ENCODE measurements around the gene C4BPA. TPM values are rescaled to one million over a fixed set of nuclear protein-coding genes. Genes with fewer than 3 reads are reported as not detected.

The C4BPA gene
- 0.09 TPM for total RNA-seq
- polyA plus RNA-seq (ENCODE audit: insufficient read depth in 1 of 8, insufficient read length in 8 of 8, low replicate concordance in 1 of 8): under 1 TPM in 6 of 8 donors, not detected in 2; 0.09 to 0.50 (median 0.21) TPM
- long read RNA-seq, donor 1: 0 reads
- long read RNA-seq, donor 2: 0 reads
- long read RNA-seq, donor 3: 0 reads
- long read RNA-seq, donor 4: 0 reads
- long read RNA-seq, donor 5: 0 reads
- long read RNA-seq, donor 6: 0 reads
- long read RNA-seq, donor 7: 0 reads
- long read RNA-seq, donor 8: 0 reads
- long read RNA-seq, donor 9: 0 reads
- long read RNA-seq, donor 10: 0 reads
- long read RNA-seq, donor 11: 0 reads

DNA sequence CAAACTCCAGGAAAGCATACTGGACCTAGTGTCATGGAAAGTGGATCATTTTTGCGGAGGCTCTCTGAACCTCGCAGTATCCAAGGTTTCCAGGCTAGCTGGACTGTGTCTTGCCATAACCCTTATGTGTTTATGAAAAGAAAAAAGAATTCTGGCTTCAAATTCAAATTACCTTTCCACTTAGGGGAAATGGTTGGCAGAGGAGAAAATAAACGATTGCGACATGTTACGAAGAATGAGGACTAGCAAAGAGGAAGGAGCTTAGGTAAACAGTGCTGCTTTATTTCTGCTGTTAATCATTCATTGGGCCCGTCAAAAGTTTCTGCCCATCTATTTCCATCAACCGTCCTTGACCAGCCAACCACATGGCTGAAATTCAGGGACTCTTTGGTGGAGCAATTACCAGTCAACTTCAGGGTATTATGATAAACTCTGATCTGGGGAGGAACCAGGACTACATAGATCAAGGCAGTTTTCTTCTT is at the start of gene C4BPA:
TSS of gene C4BPA (plus strand) at position 342 of the 482 bp plus-strand sequence. CDS start 8,793 bp downstream, outside the sequence.
- H3K27ac ChIP-seq (ENCODE audit: low read length): no peak within 1 kb of the TSS

DNA sequence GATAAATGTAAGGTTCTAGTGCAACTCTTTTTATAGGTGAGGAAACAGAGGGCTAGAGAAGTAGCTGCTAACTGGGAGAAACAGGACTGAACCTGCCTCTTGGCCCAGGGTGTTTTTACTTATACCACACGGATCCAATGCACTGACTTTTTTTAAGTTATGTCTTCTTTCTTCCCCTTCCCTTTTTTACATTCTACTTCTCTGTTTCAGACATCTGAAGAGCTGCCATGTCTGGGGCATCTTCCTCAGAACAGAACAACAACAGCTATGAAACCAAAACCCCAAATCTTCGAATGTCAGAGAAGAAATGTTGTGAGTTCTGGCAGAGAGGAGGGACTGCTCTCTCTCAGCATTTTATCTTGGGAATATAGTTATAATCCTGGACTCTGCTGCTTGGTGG is 49.5 kb upstream of the C4BPA start:
- DNase-seq: peak; percentile 43
- peak overlapping the region; percentile 30 for H3K27ac ChIP-seq (ENCODE audit: low read length)
- H3K27me3 ChIP-seq (ENCODE audit: control insufficient read depth, insufficient read depth, low read length): no peaks in the 10 kb centered on the region
- no peaks in the 10 kb centered on the region for H3K36me3 ChIP-seq (ENCODE audit: control insufficient read depth, insufficient read depth, low read length)
- 33% methylated on average over 1 of the region's 2 CpGs for WGBS (ENCODE audit: insufficient coverage)
- peaks cover 24% of the 10 kb centered on the region for H3K4me1 ChIP-seq (ENCODE audit: control insufficient read depth, insufficient read depth, low read length)
- no peaks in the 10 kb centered on the region for H3K9me3 ChIP-seq (replicated peaks; ENCODE audit: control insufficient read depth, low read depth, low read length)
- H3K4me3 ChIP-seq (ENCODE audit: low read length): no peak overlapping the region

More for the DNA sequence above, at the start of gene C4BPA:
- DNase-seq: no peak
- WGBS (ENCODE audit: insufficient coverage): 86% methylated on average over 2 of the region's 7 CpGs
- Histone ChIP-seq H3K4me3 (ENCODE audit: low read length) (no peak within 1 kb of the TSS), H3K27me3 (ENCODE audit: control insufficient read depth, insufficient read depth, low read length) (no peaks in the 10 kb centered on the region), H3K4me1 (ENCODE audit: control insufficient read depth, insufficient read depth, low read length) (no peaks in the 10 kb centered on the region), H3K36me3 (ENCODE audit: control insufficient read depth, insufficient read depth, low read length) (no peaks in the 10 kb centered on the region), H3K9me3 (replicated peaks; ENCODE audit: control insufficient read depth, low read depth, low read length) (no peaks in the 10 kb centered on the region)

DNA sequence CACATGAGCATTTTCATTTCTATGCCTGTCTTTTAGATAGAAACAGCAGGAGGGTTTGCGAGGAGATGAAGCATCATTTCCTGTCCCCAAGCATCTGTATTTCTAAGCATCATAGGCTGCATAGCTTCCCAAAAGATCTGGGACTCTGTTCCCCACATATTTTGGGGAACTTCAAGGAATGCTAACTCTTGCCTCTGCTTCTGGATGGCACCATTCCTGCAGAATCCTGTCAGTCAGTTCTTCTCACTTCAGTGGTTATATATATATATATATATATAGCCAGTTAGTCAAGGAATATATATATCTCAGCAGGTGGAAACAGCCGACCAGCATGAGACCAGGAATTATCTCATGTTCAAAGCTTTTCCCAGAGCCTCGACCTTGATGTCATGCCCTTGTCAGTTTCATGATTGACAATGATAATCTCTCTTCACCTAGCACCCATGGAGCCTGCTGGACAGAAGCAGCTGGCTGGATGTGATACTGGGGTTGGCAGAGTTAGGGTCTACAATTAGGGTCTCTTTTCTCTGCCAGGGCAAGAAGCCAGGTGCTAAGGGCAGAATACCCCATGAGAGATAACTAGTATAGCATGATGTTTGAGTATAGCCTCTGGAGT is 48.5 kb upstream of the C4BPA start:
- Histone ChIP-seq H3K27ac (ENCODE audit: low read length) (peak overlapping the region; percentile 67), H3K9me3 (replicated peaks; ENCODE audit: control insufficient read depth, low read depth, low read length) (no peaks in the 10 kb centered on the region), H3K27me3 (ENCODE audit: control insufficient read depth, insufficient read depth, low read length) (no peaks in the 10 kb centered on the region), H3K36me3 (ENCODE audit: control insufficient read depth, insufficient read depth, low read length) (no peaks in the 10 kb centered on the region), H3K4me1 (ENCODE audit: control insufficient read depth, insufficient read depth, low read length) (peaks cover 24% of the 10 kb centered on the region), H3K4me3 (ENCODE audit: low read length) (no peak overlapping the region)
- WGBS (ENCODE audit: insufficient coverage): no CpG with 5 or more reads among the region's 3 CpGs
- peak; percentile 27 for DNase-seq

DNA sequence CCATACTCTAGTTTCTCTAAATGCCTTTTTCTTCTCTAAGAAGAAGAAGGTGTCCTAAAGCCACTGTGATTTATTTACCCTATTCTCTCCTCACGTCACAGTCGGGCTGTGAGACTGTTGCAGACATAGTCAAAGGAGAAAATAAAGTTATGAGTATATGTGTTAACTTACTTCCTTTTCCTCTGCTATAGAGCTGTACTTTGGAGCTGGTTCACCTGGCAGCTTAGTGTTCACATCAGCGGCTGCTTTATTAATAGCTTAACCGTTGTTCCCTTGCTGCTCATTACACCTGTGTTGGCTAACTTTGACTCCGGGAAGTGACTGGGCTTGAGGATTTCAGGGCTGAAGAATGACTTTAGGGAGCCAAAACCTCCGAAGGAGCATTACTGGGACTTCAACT is 47.4 kb upstream of the C4BPA start:
- no peak for DNase-seq
- Histone ChIP-seq H3K27me3 (ENCODE audit: control insufficient read depth, insufficient read depth, low read length) (no peaks in the 10 kb centered on the region), H3K4me3 (ENCODE audit: low read length) (no peak overlapping the region), H3K27ac (ENCODE audit: low read length) (peak overlapping the region; percentile 17), H3K36me3 (ENCODE audit: control insufficient read depth, insufficient read depth, low read length) (no peaks in the 10 kb centered on the region), H3K9me3 (replicated peaks; ENCODE audit: control insufficient read depth, low read depth, low read length) (no peaks in the 10 kb centered on the region), H3K4me1 (ENCODE audit: control insufficient read depth, insufficient read depth, low read length) (peaks cover 17% of the 10 kb centered on the region)
- 71% methylated on average over 4 of the region's 6 CpGs for WGBS (ENCODE audit: insufficient coverage)

DNA sequence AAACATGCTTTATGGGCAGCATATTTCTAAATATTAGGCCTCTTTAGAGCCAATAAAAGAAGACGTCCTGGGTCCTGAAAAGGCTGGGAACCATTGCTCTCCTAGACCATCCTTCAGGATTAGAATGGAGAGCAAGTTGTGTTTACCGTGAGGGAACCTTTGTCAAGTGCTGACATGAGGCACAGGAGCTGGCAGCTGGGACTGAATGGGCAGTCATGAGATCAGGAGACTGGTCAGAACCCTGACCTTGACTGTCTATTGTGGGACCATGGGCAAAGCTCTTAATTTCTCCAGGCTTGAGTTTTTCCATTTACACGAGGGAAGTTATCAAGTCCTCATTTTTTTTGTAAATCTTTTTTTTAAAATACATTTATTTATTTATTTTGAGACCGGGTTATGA is 45.8 kb upstream of the C4BPA start:
- Histone ChIP-seq H3K9me3 (replicated peaks; ENCODE audit: control insufficient read depth, low read depth, low read length) (no peaks in the 10 kb centered on the region), H3K36me3 (ENCODE audit: control insufficient read depth, insufficient read depth, low read length) (peaks cover 8% of the 10 kb centered on the region), H3K27me3 (ENCODE audit: control insufficient read depth, insufficient read depth, low read length) (no peaks in the 10 kb centered on the region), H3K27ac (ENCODE audit: low read length) (no peak overlapping the region), H3K4me1 (ENCODE audit: control insufficient read depth, insufficient read depth, low read length) (peaks cover 10% of the 10 kb centered on the region), H3K4me3 (ENCODE audit: low read length) (no peak overlapping the region)
- no CpG with 5 or more reads among the region's 4 CpGs for WGBS (ENCODE audit: insufficient coverage)
- no peak for DNase-seq

DNA sequence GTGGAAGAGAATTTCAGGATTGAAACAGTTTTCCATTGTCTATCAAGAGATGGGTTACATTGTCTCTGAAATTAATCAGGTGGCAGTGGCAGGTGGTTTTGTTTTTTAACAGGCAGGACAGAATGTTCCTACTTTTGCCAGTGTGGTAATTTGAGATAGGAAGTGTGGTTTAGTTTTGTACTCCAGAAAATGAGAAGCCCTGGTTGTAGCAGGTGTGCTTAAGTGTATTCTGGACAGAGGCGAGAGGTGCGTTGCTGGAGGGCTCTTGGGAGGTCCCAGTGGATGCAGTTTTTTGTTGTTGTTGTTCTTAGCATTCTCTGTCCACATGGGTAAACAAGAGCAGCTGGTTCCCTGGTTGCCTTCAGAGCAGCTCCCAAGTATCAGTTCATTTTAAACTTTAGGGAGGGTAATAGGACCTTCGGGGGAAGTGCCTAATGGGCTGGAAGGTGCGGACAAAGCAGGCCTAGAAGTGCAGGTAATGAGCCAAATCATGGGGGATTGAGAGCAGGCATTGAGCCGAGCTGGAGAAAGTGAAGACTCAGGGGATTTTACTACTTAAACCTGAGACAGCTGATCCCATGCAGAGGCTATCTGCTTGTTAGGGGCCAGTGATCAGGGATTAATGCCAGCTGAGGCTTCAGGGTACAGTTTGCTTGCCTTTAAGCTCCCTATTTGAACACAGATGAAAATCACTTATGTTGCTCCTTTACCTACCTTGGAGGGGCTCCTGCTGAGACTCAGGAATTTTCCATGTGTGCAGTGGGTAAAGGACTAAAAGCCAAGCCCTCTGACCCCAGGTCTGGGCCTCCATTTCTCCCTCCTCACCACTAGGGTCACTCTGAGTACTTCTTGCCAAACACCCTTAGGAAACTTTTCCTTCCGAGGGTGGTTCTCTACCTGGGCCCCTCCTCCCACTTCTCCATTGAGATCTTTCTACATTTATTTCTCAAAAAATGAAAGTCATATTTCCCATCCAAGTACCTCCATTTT is 44.9 kb upstream of the C4BPA start:
- H3K27me3 ChIP-seq (ENCODE audit: control insufficient read depth, insufficient read depth, low read length): no peaks in the 10 kb centered on the region
- 49% methylated on average over 5 of the region's 6 CpGs for WGBS (ENCODE audit: insufficient coverage)
- H3K4me3 ChIP-seq (ENCODE audit: low read length): no peak overlapping the region
- peaks cover 13% of the 10 kb centered on the region for H3K36me3 ChIP-seq (ENCODE audit: control insufficient read depth, insufficient read depth, low read length)
- H3K9me3 ChIP-seq (replicated peaks; ENCODE audit: control insufficient read depth, low read depth, low read length): no peaks in the 10 kb centered on the region
- H3K27ac ChIP-seq (ENCODE audit: low read length): no peak overlapping the region
- DNase-seq: no peak
- H3K4me1 ChIP-seq (ENCODE audit: control insufficient read depth, insufficient read depth, low read length): peaks cover 7% of the 10 kb centered on the region

DNA sequence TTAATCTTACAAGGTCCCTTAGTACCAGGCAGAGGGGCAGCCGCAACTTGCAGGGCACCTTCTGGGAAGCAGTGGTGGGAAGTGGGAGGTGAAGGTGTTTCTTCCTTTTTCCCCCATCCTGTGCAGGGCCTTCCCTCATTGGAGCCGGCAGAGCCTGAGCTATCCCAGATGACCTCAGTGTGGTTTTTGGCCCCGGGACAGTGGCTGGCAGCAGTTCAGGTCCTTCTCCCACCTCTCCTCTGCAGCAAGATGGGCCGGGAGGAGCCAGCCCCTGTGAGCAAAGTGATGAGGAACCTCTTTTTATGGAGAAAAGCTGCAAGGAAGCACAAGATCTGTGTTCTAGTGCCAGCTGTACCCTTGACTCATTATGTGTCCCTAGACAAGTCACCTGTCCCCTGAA is 44.2 kb upstream of the C4BPA start:
- H3K27ac ChIP-seq (ENCODE audit: low read length): no peak overlapping the region
- WGBS (ENCODE audit: insufficient coverage): no CpG with 5 or more reads among the region's 4 CpGs
- H3K36me3 ChIP-seq (ENCODE audit: control insufficient read depth, insufficient read depth, low read length): peaks cover 18% of the 10 kb centered on the region

DNA sequence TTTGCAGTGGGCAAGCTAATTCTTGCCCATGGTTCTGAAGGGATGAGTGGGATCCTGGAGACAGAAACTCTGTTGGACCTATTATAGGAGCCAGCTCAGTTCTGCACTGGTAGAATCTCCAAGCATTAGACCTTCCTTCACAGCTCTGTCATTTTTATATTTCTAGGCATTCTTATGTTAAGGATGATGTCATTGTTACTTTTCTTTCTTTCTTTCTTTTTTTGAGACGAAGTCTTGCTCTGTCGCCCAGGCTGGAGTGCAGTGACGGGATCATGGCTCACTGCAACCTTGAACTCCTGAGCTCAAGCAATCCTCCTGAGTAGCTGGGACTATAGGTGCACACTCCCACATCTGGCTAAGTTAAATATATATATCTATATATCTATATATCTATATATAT is 43.4 kb upstream of the C4BPA start:
- DNase-seq: no peak
- Histone ChIP-seq H3K4me3 (ENCODE audit: low read length) (no peak overlapping the region), H3K27me3 (ENCODE audit: control insufficient read depth, insufficient read depth, low read length) (no peaks in the 10 kb centered on the region), H3K27ac (ENCODE audit: low read length) (no peak overlapping the region), H3K9me3 (replicated peaks; ENCODE audit: control insufficient read depth, low read depth, low read length) (no peaks in the 10 kb centered on the region), H3K4me1 (ENCODE audit: control insufficient read depth, insufficient read depth, low read length) (peaks cover 4% of the 10 kb centered on the region), H3K36me3 (ENCODE audit: control insufficient read depth, insufficient read depth, low read length) (peaks cover 20% of the 10 kb centered on the region)
- no CpG with 5 or more reads among the region's 3 CpGs for WGBS (ENCODE audit: insufficient coverage)

More for the DNA sequence above, 44.2 kb upstream of the C4BPA start:
- Histone ChIP-seq H3K27me3 (ENCODE audit: control insufficient read depth, insufficient read depth, low read length) (no peaks in the 10 kb centered on the region), H3K9me3 (replicated peaks; ENCODE audit: control insufficient read depth, low read depth, low read length) (no peaks in the 10 kb centered on the region), H3K4me1 (ENCODE audit: control insufficient read depth, insufficient read depth, low read length) (peaks cover 7% of the 10 kb centered on the region), H3K4me3 (ENCODE audit: low read length) (no peak overlapping the region)
- no peak for DNase-seq

DNA sequence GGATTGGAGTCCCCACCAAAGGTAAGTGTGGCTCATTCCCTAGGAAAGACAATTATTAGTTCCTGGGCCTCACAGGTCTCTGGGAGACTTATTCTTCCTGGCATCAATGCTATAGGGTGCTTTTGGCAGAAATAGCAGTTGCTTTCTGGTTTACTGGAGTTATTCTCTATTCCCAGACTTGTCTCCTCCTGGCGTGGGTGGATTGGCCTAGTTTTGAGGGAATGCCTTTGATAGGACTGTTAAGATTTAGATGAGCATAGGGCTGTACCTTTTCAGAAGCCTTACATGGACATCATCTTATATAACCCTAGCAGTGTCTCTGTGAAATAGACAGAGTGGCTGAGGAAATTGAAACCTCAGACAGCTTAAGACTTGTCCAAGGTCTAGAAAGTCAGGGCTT is 42.0 kb upstream of the C4BPA start:
- Histone ChIP-seq H3K4me1 (ENCODE audit: control insufficient read depth, insufficient read depth, low read length) (no peaks in the 10 kb centered on the region), H3K27ac (ENCODE audit: low read length) (no peak overlapping the region), H3K27me3 (ENCODE audit: control insufficient read depth, insufficient read depth, low read length) (no peaks in the 10 kb centered on the region), H3K9me3 (replicated peaks; ENCODE audit: control insufficient read depth, low read depth, low read length) (no peaks in the 10 kb centered on the region), H3K36me3 (ENCODE audit: control insufficient read depth, insufficient read depth, low read length) (peaks cover 22% of the 10 kb centered on the region), H3K4me3 (ENCODE audit: low read length) (no peak overlapping the region)
- no CpG with 5 or more reads among the region's 1 CpG for WGBS (ENCODE audit: insufficient coverage)
- DNase-seq: no peak

DNA sequence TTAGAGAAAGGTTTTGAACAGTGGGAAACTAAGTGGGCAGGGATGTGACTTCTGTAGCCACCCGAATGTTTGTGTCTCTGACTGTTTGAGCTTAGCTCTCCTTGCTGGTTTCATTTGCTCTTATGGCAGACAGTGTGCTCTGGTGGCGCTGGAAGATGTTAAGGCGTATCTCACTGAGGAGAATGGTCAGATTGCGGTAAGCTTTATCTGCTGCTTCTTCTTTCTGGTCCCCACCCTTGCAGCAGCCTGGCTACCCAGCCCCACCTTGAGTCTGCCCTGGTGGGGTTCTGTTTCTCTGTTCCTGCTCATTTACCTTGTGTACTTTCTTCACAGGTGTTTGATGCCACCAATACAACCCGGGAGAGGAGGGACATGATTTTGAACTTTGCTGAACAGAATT is 41.0 kb upstream of the C4BPA start:
- no peaks in the 10 kb centered on the region for H3K9me3 ChIP-seq (replicated peaks; ENCODE audit: control insufficient read depth, low read depth, low read length)
- no peaks in the 10 kb centered on the region for H3K27me3 ChIP-seq (ENCODE audit: control insufficient read depth, insufficient read depth, low read length)
- no peak overlapping the region for H3K27ac ChIP-seq (ENCODE audit: low read length)
- 96% methylated on average over 2 of the region's 5 CpGs for WGBS (ENCODE audit: insufficient coverage)
- no peak for DNase-seq
- H3K36me3 ChIP-seq (ENCODE audit: control insufficient read depth, insufficient read depth, low read length): peaks cover 25% of the 10 kb centered on the region
- no peaks in the 10 kb centered on the region for H3K4me1 ChIP-seq (ENCODE audit: control insufficient read depth, insufficient read depth, low read length)
- H3K4me3 ChIP-seq (ENCODE audit: low read length): no peak overlapping the region
